ENCODE data around the gene SPON1.

DNA sequence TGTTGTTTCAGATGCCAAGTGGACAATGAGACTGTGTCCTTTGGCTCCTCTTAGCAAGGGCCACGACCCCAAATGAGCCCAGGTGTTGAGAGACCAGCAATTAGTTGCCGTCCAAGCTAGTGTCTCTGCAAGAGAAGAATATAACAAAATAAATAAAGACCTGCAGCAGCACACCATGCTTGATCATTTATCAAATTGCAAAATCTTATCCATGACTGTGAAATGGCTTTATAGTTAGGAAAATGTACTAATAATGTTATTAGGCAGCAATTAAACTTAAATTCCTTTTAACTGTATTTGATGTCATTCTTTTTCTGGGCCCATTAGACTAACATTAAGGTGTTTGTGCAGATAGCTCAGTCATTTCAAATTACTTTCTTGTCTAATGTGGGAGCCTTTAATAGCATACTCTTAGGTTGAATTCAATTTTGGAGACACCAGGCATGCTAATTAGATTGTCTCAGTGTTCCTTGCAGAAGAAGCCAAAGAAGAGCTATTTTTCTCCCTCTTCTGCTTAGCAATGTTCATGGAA is 220.4 kb downstream of the SPON1 start:
- TF ChIP-seq, protein P1, sequence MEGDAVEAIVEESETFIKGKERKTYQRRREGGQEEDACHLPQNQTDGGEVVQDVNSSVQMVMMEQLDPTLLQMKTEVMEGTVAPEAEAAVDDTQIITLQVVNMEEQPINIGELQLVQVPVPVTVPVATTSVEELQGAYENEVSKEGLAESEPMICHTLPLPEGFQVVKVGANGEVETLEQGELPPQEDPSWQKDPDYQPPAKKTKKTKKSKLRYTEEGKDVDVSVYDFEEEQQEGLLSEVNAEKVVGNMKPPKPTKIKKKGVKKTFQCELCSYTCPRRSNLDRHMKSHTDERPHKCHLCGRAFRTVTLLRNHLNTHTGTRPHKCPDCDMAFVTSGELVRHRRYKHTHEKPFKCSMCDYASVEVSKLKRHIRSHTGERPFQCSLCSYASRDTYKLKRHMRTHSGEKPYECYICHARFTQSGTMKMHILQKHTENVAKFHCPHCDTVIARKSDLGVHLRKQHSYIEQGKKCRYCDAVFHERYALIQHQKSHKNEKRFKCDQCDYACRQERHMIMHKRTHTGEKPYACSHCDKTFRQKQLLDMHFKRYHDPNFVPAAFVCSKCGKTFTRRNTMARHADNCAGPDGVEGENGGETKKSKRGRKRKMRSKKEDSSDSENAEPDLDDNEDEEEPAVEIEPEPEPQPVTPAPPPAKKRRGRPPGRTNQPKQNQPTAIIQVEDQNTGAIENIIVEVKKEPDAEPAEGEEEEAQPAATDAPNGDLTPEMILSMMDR (IDR thresholded peaks at IDR 0.05): no peak
- no peak for TF ChIP-seq EZH2 (IDR thresholded peaks at IDR 0.05; ENCODE audit: borderline replicate concordance, insufficient read depth, low read depth, low read length, poor library complexity, severe bottlenecking)

Measured in B cell (primary cell).